GM12878 (cell line): ENCODE data around the gene EME2. TPM values are rescaled to one million over a fixed set of nuclear protein-coding genes. Genes with fewer than 3 reads are reported as not detected.

Experiments
- CBFB ChIP-seq: IDR thresholded peaks from 2 replicates; pipeline ENCODE4 v1.6.1; 2016; ENCODE audit warnings: antibody characterized with exemption, low read depth
- E2F8 ChIP-seq: fragments of 450-650 bp; IDR thresholded peaks from 2 replicates; pipeline ENCODE4 v1.6.1; 2018; ENCODE audit warnings: mild to moderate bottlenecking, low read depth, moderate library complexity; ENCODE audit not compliant: partially characterized antibody
- ESRRA ChIP-seq: IDR thresholded peaks from 2 replicates; pipeline ENCODE4 v1.6.1; 2012; ENCODE audit warnings: mild to moderate bottlenecking, low read length, improper control_type of control experiment
- HDAC2 ChIP-seq: fragments of 200-600 bp; sonication (generic); IDR thresholded peaks from 2 replicates; pipeline ENCODE4 v1.6.1; 2017
- JUNB ChIP-seq: IDR thresholded peaks from 2 replicates; pipeline ENCODE4 v1.6.1; 2016; ENCODE audit warnings: antibody characterized with exemption, mild to moderate bottlenecking
- KAT2A ChIP-seq: conservative IDR thresholded peaks from 2 replicates; pipeline ENCODE4 v1.6.1; 2011; ENCODE audit warnings: low read depth, low read length; ENCODE audit not compliant: control insufficient read depth
- MLLT1 ChIP-seq: fragments of 450-650 bp; IDR thresholded peaks from 2 replicates; pipeline ENCODE4 v1.6.1; 2016; ENCODE audit warnings: mild to moderate bottlenecking
- NBN ChIP-seq: fragments of 450-650 bp; IDR thresholded peaks from 2 replicates; pipeline ENCODE4 v1.6.1; 2016
- PML ChIP-seq: IDR thresholded peaks from 2 replicates; pipeline ENCODE4 v1.6.1; 2012; ENCODE audit warnings: low read length, inconsistent platforms
- POLR2A ChIP-seq: IDR thresholded peaks from 2 replicates; pipeline ENCODE4 v1.6.1; 2011; ENCODE audit warnings: low read depth, mild to moderate bottlenecking, low read length
- REST ChIP-seq: IDR thresholded peaks from 2 replicates; pipeline ENCODE4 v1.6.1; 2012; ENCODE audit warnings: mild to moderate bottlenecking, low read depth, low read length
- RFX5 ChIP-seq: IDR thresholded peaks from 2 replicates; pipeline ENCODE4 v1.6.1; 2011; ENCODE audit warnings: low read depth, low read length, improper control_type of control experiment
- ZBTB4 ChIP-seq: fragments of 450-650 bp; formaldehyde crosslinking; IDR thresholded peaks from 2 replicates; pipeline ENCODE4 v1.4.0; 2022; ENCODE audit warnings: mild to moderate bottlenecking, moderate library complexity
- ZNF207 ChIP-seq: fragments of 450-650 bp; IDR thresholded peaks from 2 replicates; pipeline ENCODE4 v1.6.1; 2014; ENCODE audit warnings: antibody characterized with exemption, mild to moderate bottlenecking, borderline replicate concordance
- ZNF217 ChIP-seq: fragments of 450-650 bp; IDR thresholded peaks from 2 replicates; pipeline ENCODE4 v1.6.1; 2017; ENCODE audit warnings: antibody characterized with exemption, mild to moderate bottlenecking
- polyA plus RNA-seq, 11 experiments: library from polyadenylated mRNA; depleted of rRNA in 4 of 11; unstranded in 6 of 11; stranded (reverse) in 5 of 11; fragments of >200 nt; fragmentation: Nextera tagmentation in 4 of 11; fragmentation: Illumina TruSeq in 1 of 11; extraction: Ambion mirVana in 4 of 11; extraction: Trizol in 1 of 11; gene quantifications; 1 replicate in 1 of 11; 2 replicates in 10 of 11; pipeline versions ENCODE4 v1.2.1 to v1.2.3, GENCODE V29; 2011 to 2016; ENCODE audit warnings: inconsistent platforms in 2 of 11, missing spikeins in 2 of 11, low read depth in 1 of 11
- total RNA-seq, 4 experiments: library from RNA; depleted of rRNA in 3 of 4; stranded (reverse); fragments of >200 nt in 3 of 4; fragmentation: Illumina TruSeq in 1 of 4; extraction: Trizol in 1 of 4; gene quantifications; 2 replicates each; pipeline versions ENCODE4 v1.2.1 to v1.2.3, GENCODE V29; 2013 to 2021
- TF ChIP-seq, protein P1 (sequence below): fragments of 150-350 bp; IDR thresholded peaks from 2 replicates; pipeline ENCODE4 v1.6.1; 2014; ENCODE audit warnings: mild to moderate bottlenecking, low read depth, low read length

The EME2 gene
- total and polyA plus RNA-seq, 10 of the 15 experiments (the other 5 are each of a cell fraction or from before 2014, with no cell fraction given): 0.29 to 16.9 (median 4.1) TPM

GRCh38 chr16:1771188-1771863 lies 1.3 kb upstream of the EME2 start, which contains the start of gene NME3 (continued):
- TF ChIP-seq ZBTB4 (CRISPR knock-in tag): no peak
- TF ChIP-seq ESRRA: no peak
- no peak for TF ChIP-seq MLLT1
- no peak for TF ChIP-seq HDAC2
- TF ChIP-seq, protein P1, sequence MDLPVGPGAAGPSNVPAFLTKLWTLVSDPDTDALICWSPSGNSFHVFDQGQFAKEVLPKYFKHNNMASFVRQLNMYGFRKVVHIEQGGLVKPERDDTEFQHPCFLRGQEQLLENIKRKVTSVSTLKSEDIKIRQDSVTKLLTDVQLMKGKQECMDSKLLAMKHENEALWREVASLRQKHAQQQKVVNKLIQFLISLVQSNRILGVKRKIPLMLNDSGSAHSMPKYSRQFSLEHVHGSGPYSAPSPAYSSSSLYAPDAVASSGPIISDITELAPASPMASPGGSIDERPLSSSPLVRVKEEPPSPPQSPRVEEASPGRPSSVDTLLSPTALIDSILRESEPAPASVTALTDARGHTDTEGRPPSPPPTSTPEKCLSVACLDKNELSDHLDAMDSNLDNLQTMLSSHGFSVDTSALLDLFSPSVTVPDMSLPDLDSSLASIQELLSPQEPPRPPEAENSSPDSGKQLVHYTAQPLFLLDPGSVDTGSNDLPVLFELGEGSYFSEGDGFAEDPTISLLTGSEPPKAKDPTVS: no peak
- peak; percentile 54; the same call in 1 of the 2 replicates for TF ChIP-seq POLR2A
- TF ChIP-seq RFX5: no peak
- TF ChIP-seq E2F8: no peak
- no peak for TF ChIP-seq KAT2A
- TF ChIP-seq ZNF207: no peak
- no peak for TF ChIP-seq PML
- TF ChIP-seq ZNF217: no peak
- no peak for TF ChIP-seq NBN
- TF ChIP-seq CBFB: no peak
- no peak for TF ChIP-seq REST
- TF ChIP-seq JUNB: no peak
